ENCODE results near the gene DIAPH3.
A peak's percentile ranks its signal among the peaks of the same experiment; 100 is the strongest.

DNA sequence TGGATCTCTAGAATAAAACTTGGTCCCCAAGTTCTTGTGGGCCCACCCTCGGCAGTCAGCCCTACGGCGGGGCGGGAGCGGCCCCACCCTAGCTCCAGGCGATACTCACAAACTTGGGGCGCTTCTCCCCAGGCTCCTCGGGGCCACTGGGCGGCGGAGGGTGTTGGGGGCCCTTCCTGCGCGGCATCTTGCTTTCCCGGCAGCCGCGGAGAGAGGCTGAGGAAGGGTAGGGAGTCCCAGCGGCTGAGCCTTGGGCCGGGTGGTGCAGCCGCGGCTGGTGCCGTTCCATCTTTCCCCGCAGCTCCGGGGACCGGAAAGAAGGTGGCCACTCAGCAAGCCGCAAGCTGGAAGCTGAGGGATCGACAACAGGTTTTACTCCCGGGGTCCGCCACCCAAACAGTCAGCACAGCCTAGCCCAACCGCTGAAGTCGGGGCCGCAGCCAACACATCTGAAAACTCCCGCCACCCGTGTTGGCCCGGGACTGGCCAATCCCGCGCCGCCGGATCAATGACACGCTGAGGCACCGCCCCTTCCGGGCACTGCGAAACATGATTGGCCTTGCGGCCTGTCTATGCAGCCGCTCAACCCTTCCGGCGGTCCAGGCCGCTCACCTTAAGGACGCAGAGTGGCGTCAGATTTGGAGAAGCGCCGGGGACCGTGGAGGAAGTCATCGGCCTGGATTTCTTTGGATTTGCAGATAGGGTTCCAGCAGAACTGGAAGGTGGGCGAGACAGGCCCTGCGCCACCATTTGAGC, at the start of gene DIAPH3:
- peak in 1 of 3 donors; percentile 34 for TF ChIP-seq POLR2A (IDR thresholded peaks at IDR 0.05)
- TF ChIP-seq, protein P1, sequence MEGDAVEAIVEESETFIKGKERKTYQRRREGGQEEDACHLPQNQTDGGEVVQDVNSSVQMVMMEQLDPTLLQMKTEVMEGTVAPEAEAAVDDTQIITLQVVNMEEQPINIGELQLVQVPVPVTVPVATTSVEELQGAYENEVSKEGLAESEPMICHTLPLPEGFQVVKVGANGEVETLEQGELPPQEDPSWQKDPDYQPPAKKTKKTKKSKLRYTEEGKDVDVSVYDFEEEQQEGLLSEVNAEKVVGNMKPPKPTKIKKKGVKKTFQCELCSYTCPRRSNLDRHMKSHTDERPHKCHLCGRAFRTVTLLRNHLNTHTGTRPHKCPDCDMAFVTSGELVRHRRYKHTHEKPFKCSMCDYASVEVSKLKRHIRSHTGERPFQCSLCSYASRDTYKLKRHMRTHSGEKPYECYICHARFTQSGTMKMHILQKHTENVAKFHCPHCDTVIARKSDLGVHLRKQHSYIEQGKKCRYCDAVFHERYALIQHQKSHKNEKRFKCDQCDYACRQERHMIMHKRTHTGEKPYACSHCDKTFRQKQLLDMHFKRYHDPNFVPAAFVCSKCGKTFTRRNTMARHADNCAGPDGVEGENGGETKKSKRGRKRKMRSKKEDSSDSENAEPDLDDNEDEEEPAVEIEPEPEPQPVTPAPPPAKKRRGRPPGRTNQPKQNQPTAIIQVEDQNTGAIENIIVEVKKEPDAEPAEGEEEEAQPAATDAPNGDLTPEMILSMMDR (IDR thresholded peaks at IDR 0.05 in 8 of 11, conservative IDR thresholded peaks at IDR 0.05 in 3 of 11) = peak in 2 of 11 experiments; percentile 11 to 23

Data from spleen (tissue), 7 donors.